Fibroblast of pulmonary artery (primary cell): ENCODE results near the gene CAMTA1.
"Not testable (repeated sequence)": the region's sequence is repeated elsewhere in the genome, so short reads cannot be mapped to it uniquely, and the experiment has no call there.

Experiments
- DNase-seq: peaks from one replicate; pipeline ENCODE4 v3.0.0-alpha.2; 2010; ENCODE audit warnings: low read depth
- H3K4me3 ChIP-seq: replicated peaks from 2 replicates; pipeline ENCODE4 v1.5.1; 2011; ENCODE audit warnings: low read depth, mild to moderate bottlenecking, control low read depth, low read length, moderate library complexity
- TF ChIP-seq, protein P1 (sequence below): IDR thresholded peaks from 2 replicates; pipeline ENCODE4 v1.5.1; 2011; ENCODE audit warnings: mild to moderate bottlenecking, control low read depth, low read length, inconsistent platforms; ENCODE audit errors: missing control alignments

CAMTA1 gene

DNA sequence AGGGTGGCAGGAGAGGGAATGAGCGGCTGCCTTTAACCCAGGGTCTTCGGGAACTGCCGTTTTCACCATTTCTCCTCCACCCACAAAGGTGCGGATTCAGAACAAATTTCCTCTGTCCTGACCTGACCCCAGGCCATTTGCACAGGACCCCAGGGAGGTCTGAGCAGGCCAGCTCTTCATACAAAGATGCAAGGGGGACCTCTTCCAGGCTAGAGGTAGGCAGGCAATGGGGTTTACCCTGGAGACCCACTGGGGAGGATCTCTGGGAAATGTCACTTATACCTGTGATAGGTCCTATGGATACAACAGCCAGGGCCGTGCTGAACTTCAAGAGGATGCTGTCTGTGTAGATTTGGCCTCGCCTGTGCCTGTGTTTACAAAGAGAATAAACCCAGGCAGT, 896.1 kb downstream of the CAMTA1 start:
- no peak overlapping the region for H3K4me3 ChIP-seq
- no peak for DNase-seq
- TF ChIP-seq, protein P1, sequence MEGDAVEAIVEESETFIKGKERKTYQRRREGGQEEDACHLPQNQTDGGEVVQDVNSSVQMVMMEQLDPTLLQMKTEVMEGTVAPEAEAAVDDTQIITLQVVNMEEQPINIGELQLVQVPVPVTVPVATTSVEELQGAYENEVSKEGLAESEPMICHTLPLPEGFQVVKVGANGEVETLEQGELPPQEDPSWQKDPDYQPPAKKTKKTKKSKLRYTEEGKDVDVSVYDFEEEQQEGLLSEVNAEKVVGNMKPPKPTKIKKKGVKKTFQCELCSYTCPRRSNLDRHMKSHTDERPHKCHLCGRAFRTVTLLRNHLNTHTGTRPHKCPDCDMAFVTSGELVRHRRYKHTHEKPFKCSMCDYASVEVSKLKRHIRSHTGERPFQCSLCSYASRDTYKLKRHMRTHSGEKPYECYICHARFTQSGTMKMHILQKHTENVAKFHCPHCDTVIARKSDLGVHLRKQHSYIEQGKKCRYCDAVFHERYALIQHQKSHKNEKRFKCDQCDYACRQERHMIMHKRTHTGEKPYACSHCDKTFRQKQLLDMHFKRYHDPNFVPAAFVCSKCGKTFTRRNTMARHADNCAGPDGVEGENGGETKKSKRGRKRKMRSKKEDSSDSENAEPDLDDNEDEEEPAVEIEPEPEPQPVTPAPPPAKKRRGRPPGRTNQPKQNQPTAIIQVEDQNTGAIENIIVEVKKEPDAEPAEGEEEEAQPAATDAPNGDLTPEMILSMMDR, result no peak

DNA sequence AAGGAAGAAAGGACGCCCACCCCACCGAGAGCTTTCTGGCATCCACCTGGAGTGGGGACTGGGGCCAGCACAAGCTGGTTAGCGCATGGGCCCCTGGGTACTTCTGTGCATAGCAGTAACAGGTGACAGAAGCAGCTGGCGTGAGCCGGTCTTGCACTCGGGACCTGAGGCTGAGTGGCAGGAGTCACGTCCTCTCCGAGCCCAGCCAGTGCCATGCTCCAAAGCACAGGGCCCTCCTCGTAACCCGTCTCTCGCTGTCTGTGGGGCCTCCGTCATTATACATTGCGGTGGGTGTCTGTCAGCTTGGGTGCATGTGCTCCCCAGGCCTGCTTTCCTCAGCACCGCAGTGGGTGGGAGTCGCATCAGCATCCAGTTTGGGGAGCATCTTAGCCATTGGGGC, 898.3 kb downstream of the CAMTA1 start:
- DNase-seq, result no peak
- TF ChIP-seq, protein P1, result no peak
- no peak overlapping the region for H3K4me3 ChIP-seq

DNA sequence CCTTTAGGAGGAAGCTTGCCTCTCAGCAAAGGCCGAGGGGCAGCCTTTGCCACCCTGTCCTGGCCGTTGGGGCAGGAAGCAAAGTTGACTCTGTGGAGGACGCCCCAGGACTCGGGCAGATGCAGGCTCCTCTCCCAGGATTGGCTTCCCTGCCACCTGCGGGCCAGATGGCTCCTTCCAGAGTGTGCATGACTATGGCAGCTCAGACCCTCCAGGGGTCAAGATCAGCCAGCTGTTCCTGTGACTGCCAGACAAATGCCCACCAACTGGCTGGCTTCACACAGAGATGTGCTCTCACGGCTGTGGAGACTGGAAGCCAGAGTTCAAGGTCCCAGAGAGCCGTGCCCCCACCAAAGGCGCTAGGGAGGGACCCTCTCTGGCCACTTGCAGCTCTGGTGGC, 898.9 kb downstream of the CAMTA1 start:
- no peak for DNase-seq
- no peak overlapping the region for H3K4me3 ChIP-seq
- TF ChIP-seq, protein P1, result no peak

DNA sequence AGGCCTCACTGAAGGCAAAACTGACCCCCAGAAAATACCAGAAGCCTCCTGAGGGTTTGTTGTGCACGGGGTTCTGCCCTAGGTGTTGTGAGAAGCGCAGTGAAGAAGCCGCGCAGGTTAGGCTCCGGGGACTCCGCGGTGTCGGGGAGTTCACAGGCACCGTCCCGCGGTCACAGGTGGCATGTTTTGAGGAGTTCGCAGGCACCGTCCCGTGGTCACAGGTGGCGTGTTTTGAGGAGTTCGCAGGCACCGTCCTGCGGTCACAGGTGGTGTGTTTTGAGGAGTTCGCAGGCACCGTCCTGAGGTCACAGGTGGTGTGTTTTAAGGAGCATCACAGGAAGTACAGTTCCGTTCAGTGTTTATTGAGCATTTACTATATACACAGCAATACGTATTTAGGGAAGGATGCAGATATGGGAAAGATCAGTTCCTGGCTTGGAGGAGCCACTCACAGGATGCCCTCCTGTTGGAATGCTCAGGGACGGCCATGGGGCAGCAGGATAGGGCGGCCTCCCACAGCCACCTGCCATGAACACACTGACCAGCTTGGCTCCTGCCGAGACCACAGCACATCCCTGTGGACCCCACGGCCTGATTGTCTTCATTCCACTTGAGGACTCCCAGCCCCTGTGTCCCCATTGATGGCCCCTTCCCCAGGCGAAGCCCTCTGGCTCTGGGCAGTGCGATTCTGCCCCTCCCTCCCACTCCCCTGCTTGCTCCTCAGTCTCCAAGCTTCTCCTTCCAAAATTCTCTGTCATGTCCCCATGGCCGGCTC, 899.8 kb downstream of the CAMTA1 start:
- TF ChIP-seq, protein P1, result no peak
- H3K4me3 ChIP-seq, result no peak overlapping the region
- DNase-seq, result no peak

DNA sequence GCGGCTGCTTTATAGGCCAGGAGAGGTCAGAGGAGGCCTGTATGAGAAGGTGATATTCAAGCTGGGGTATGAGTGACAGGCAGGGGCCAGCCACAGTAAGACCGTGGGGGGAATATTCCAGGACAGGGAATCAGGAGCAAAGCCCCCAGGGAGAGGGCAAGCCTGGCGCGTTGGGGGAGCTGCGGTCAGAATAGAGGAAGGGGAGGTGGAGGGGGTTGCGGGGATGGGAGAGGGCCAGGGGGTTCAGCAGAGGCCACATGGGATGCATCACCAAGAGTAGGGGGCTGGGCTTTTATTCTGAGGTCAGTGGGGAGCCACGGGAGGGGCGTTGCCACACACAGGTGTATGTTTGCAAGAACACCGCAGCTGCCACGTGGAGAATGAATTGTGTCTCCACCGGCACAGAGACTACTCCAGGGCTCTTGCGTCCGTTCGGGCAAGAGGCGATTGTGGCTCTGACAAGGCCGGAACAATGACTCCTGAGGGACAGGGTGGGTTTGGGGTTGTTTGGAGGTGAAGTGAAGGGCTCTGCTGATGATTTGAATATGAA, 901.1 kb downstream of the CAMTA1 start:
- TF ChIP-seq, protein P1, result no peak
- H3K4me3 ChIP-seq, result no peak overlapping the region
- DNase-seq, result no peak

DNA sequence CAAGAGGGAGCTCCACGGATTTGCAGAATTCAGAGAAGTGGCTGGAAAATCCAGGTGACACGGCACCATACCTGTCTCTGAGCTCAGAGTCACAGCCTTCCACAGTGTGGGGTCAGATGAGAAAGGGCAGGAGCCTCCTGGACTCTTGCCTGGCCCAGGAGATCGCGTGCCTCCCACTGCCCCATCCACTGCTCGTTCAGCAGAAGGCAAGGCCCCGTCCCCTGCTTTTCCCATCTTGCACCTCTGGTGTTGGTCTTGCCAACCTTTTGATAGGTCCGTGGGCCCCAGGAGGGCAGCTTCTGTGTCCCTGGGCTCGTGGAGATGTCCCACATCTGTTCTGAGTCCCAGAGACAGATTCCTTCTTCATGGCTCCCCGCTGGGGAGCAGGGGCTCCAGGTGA, 902.2 kb downstream of the CAMTA1 start:
- TF ChIP-seq, protein P1, result no peak
- no peak for DNase-seq
- no peak overlapping the region for H3K4me3 ChIP-seq

DNA sequence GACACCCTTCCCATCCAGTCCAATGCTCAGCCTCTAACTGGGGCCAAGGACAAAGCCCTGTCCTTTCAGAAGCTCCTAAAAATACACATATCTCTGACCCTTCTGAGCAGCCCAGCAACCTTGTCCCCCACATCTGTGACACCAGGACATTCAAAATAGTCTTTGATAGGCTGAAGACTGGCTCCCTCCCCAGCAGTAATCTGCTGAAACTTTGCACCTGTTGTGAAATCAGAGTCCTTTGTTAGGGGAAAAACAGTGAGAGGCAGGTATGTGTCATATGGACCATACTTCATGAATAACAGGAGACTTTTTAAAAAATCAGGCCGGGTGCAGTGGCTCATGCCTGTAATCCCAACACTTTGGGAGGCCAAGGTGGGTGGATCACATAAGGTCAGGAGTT, 903.4 kb downstream of the CAMTA1 start:
- TF ChIP-seq, protein P1, result no peak
- DNase-seq, result no peak
- no peak overlapping the region for H3K4me3 ChIP-seq

DNA sequence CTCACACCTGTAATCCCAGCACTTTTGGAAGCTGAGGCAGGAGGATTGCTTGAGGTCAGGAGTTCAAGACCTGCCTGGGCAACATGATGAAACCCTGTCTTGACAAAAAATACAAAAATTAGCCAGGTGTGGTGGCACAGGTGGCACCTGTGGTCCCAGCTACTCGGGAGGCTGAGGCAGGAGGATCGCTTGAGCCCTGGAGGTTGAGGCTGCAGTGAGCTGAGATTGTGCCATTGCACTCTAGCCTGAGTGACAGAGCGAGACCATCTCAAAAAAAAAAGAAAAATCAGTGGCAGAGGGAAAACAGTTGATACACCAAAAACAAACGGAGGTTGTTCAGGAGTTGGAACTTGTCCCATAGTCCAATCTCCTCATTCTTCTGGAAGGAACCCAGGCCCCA, 904.1 kb downstream of the CAMTA1 start:
- DNase-seq, H3K4me3 ChIP-seq: not testable (repeated sequence)
